ENCODE results near the gene RAB30.

DNA sequence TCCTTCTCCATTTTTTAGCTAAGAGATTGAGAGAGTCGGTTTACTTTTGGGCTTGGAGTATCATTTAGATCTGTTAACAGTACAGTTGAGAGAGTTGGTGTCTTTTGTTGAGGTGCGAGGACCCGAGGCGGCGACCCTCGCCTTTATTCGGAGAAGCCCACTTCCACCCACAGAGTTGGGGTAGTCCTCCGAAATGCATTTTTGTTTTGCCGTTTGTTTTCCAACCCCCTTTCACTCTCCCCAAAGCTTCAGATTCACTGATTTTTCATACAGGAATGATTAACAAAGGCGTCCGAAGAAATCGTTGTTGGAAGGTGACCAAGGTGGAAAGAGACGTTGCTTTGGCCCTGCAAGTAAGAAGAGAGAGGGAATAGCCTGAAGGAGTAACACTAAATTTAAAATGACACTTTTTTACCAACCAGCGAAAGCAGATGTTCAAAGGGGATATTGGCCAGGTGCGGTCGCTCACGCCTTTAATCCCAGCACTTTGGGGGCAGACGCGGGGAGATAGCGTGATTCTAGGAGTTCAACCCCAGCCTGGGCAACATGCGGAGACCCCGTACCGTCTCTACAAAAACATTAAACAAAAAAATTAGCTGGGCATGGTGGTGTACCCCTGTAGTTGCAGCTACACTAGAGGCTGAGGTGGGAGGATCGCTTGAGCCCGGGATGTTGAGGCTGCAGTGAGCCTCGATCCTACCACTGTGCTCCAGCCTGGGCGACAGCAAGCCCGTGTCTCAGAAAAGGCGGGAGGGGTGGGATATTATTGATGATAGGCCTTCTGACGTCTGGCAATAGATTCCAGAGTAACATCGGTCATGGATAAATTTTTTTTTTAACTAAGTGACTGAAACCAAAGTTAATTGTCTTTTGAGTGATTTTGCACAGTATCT, 899 bp upstream of the RAB30 start:
- TF ChIP-seq, protein P1, sequence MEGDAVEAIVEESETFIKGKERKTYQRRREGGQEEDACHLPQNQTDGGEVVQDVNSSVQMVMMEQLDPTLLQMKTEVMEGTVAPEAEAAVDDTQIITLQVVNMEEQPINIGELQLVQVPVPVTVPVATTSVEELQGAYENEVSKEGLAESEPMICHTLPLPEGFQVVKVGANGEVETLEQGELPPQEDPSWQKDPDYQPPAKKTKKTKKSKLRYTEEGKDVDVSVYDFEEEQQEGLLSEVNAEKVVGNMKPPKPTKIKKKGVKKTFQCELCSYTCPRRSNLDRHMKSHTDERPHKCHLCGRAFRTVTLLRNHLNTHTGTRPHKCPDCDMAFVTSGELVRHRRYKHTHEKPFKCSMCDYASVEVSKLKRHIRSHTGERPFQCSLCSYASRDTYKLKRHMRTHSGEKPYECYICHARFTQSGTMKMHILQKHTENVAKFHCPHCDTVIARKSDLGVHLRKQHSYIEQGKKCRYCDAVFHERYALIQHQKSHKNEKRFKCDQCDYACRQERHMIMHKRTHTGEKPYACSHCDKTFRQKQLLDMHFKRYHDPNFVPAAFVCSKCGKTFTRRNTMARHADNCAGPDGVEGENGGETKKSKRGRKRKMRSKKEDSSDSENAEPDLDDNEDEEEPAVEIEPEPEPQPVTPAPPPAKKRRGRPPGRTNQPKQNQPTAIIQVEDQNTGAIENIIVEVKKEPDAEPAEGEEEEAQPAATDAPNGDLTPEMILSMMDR (IDR thresholded peaks at IDR 0.05; ENCODE audit: insufficient read depth, low read length), result no peak
- TF ChIP-seq POLR2AphosphoS5 (IDR thresholded peaks at IDR 0.05; ENCODE audit: low read depth), result no peak
